GM19463 (cell line): ENCODE data around the gene UBN2.
"Not testable (repeated sequence)": the region's sequence is repeated elsewhere in the genome, so short reads cannot be mapped to it uniquely, and the experiment has no call there.

Source experiments
- ATAC-seq: cut with Tn5 transposase; IDR thresholded peaks from one replicate; pipeline ENCODE4 v1.9.1; 2021; ENCODE audit warnings: mild to moderate bottlenecking, moderate library complexity; ENCODE audit not compliant: unreplicated experiment

UBN2 gene

DNA sequence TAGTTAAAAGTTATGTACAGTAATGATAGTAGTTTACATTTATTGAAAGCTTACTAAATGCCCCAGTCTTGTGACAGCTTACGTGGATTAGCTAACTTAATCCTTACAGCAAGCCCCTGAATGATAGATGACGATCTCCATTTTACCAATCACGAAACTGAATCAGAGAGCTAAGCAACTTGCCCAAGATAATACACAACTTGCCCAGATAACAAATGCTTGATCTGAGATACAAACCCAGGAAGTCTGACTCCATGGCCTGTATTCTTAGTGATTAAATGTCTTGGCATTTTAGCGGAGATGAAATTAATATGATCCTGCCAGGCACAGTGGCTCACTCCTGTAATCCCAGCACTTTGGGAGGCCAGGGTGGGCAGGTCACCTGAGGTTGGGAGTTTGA is 63.2 kb downstream of the UBN2 start:
- no peak for ATAC-seq

DNA sequence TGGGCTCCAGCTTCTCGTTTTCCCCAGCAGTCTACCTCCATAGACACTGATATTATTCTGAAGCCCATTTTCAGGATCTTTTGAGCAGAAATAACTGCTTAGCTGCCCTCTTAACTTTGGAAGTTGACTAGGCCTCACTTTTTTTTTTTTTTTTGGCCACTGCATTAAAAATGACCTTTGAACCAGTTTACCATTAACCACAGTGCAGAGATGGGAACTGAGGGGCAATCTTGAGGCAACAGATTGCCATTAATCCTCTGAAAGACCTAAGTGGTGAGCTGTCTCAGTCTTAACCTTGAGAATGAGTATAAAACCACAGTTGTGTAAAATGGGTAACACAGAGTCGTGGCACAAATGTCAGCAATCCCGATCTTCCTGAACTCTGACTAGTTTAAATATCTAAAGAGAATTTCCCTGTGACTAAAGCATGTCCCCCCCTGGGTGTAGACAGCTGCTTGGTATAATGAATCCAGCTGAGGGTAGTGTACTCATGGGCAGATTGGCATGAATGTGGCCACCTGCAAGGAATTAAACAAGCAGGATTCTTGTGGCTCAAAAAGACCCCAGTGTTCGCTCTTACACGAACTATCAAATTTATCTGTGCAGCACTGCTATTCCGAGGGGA is 64.0 kb downstream of the UBN2 start:
- no peak for ATAC-seq

DNA sequence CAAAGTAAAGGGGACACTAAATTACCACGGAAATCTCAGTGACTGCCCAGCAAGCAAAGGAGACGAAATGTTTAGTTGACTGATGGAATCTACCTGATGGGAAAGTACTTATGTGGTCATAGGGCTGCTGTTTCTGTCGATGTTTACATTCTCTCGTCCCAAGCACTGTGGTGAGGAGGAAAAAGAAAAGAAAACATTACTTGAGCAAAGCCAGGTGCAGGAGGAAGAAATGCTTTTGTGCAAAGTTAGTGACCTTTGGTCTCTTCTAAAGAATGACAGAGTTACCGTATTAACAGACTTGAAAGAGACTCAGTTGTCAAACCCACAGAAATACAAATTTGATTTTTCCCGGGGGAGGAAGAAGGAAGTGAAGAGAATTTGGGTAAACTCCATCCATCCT is 66.8 kb downstream of the UBN2 start:
- ATAC-seq, result no peak

DNA sequence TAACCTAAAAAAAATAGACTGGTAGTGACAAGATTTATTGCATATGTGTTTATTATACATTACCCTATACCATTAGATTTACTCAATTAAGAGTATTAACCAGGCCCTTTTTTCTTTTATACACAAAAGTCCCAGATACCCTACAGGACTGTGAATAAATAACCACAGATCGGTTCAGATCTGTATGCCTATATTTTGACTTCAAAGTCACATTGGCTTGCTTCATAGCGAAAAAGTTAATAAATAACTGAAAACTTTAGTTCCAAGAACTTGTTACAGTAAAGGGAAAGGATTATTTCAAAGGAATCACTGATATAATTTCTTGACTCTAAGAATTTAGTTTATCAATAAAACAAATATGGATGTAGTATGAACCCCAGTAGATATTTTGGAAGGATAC is 68.3 kb downstream of the UBN2 start:
- no peak for ATAC-seq

DNA sequence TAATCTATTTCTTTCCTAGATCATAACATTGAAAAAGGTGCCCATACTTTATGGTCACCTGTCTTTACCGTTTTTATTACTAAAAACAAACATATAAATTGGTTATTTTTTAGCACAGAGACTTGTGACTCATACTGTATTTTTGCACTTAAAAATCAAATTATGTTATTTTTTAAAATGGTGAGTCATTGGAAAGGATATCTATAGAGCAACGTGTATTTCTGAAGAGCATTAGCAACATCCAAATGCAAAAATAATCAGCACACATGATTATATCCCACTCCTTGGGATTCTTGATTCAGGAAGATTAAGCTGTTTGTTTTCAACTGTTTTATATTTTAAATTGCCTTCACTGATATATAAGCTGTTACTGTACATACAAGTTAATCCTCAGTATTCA is 69.4 kb downstream of the UBN2 start:
- no peak for ATAC-seq

DNA sequence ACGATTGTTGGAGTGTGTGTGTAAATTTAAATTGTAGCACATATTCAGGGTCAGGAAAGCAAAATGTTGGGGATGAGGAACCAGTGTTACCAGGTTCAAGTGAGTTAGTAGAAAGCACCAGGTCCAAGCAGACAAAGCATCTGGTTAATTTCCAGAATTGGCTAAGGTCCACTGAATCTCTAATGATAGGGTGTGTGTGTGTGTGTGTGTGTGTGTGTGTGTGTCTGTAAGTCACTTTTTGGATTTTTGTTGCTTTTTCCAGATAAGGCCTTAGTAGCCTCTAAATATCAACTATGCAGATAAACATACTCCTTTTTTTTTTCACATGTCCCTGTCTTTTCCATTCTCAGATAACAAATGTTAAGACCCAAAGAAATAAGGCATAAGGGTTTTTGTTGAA is 73.5 kb downstream of the UBN2 start:
- no peak for ATAC-seq

DNA sequence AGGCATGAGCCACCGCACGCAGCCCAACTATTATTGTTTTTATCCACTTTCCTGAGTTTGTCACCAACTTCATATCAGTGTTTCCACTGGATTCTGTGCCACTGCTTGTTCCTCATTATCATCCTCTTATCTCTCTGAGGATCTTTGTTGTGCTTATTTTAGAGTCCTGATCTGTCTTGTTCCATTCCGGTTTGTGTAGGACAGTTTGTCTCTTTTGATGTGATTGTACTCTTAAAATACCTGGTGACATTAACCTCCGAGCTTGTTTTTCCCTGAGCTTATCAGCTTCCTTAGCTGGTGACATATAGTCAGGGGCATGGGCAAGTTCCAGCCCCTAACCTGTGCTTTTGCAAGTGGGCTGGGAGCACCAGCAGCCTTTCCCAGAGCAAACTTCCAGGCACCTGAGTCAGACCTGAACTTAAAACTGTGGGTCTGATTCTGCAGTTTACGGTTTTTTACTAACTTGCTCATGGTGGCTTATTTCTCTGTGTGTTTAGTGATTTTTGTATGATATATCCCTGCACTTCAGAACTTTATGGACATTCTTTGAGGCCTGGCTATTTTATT is 87.0 kb downstream of the UBN2 start:
- ATAC-seq, result no peak

DNA sequence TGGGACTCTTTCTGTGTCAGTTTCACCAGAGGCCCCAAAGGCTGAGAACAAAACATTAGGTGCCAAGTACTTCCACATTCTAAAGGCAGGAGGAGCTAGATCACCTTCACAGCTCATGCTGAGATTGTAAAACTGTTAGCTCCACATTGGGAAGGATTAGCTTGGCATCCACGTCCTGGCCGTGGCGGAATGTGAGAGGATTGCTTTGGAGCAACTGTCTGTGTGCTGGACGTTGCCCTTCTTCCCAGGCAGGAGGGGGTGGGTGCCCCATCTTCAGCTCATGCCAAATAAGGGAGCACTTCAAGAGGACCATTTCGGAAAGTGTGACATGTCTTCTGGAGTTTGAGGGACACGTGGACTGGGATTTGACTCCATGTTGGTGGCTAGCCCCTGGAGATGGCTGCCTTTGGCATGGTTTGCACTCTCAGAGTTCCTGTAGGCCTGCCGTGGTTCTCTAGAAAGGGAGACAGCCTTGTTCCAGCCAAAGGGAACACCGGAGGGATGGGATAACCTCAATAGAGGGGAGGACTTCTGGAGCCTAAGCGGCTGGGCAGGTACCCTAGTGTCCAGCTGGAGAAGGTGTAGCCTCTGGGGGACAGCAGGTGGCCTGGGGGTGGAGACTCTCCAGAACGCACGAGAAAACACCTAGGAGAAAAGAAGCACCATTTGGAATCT is 90.2 kb downstream of the UBN2 start:
- ATAC-seq, result no peak

DNA sequence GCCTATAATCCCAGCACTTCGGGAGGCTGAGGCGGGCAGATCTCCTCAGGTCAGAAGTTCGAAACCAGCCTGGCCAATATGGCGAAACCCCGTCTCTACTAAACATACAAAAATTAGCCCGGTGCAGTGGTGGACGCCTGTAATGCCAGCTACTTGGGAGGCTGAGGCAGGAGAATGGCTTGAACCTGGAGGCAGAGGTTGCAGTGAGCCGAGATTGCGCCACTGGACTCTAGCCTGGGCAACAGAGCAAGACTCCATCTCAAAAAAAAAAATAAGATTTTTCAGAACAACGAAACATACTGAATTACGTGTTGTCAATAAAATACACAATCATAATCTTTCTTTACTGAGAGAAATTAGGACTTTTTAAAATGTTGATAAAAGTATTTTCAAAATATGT is 93.7 kb downstream of the UBN2 start:
- not testable (repeated sequence) for ATAC-seq

DNA sequence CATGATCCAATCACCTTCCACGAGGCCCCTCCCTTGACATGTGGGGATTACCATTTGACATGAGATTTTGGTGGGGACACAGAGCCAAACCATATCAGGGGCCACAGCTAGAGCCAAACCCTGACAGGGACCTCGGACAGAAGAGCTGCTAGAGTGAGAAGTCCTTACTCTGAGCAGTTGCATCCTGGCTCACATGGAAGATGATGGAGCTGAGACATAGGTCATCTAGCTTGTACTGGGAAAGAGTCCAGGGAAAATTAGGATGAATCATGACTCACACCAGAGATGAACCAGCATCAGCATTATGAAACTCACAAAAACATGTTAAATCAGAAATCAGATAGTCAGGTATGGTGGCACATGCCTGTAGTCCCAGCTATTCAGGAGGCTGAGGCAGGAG is 97.3 kb downstream of the UBN2 start:
- no peak for ATAC-seq

DNA sequence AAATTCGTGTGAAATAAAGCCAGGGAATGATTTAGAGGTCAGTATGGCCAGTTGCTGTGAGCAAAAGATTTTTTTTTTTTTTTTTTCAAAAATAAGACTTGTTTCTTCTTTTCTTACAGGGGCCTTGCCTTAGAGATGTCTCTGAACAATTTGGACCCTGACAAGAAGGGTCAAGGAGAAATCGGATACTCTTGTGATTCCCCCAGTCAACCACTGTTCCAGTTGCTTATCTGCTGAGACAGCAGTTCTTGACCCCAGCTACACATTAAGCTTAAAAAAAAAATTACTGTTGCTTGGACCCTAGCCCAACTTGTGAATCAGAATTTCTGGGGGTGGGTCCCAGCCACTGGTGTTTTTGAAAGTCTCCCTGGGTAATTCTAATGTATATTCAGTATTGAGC is 98.1 kb downstream of the UBN2 start:
- no peak for ATAC-seq

DNA sequence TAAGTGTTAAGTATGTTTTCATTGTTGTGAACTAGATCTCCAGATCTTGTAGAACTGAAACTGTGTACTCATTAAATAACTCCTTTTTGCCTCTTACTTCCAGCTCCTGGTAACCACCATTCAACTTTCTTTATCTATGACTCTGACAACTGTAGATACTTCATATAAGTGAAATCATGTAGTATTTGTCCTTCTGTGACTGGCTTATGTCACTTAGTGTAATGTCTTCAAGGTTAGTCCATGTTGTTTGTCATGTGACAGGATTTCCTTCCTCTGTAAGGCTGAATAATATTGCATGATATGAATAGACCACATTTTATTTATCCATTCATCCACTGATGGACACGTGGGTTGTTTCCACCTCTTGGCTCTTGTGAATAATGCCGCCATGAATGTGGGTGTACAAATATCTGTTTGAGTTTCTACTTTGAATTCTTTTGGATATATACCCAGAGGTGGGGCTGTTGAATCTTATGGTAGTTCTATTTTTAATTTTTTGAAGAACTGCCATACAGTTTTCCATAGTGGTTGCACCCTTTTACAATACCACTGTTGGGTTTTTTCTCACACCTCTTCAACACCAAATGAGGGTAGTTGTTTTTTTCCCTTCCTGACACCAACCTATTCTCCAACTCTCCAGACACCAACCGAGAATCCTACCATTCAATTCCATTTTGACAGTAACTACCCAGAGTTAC is 99.4 kb downstream of the UBN2 start:
- ATAC-seq, result no peak

DNA sequence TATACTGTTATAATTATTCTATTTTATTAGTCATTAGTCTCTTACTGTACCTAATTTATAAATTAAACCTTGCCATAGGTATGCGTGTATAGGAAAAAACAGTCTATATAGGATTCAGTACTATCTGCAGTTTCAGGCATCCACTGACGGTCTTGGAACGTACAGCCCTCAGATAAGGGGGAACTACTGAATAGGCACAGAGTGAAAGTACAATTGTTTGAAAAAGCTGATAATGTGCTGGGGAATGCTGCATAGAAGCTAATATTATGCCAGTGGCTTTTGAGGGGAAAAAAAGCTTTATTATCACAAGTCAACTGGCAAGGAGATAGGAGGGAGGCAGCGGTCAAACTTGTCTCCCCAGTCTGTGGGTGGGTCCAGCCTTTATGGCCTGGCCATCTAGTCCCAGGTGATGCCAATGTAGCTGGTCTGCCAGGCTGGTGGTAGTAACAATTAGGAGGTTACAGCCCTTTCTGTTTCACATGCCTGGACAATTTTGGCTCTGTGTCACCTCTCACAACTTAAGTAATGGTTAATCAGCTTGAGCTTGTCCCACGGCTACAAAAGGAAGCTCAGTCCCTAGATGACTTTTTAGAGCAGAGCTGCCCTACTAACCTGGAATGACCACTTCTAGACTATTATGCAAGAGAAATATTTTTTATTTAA is 101.8 kb downstream of the UBN2 start:
- no peak for ATAC-seq

DNA sequence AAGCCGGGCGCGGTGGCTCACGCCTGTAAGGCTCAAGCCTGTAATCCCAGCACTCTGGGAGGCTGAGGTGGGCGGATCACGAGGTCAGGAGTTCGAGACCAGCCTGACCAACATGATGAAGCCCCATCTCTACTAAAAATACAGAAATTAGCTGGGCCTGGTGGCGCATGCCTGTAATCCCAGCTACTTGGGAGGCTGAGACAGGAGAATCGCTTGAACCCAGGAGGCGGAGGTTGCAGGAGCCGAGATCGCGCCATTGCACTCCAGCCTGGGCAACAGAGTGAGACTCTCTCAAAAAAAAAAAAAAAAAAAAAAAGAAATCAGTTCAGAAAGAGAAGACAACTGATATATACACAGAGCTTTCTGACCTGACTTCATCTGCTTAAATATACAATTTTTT is 102.4 kb downstream of the UBN2 start:
- not testable (repeated sequence) for ATAC-seq

DNA sequence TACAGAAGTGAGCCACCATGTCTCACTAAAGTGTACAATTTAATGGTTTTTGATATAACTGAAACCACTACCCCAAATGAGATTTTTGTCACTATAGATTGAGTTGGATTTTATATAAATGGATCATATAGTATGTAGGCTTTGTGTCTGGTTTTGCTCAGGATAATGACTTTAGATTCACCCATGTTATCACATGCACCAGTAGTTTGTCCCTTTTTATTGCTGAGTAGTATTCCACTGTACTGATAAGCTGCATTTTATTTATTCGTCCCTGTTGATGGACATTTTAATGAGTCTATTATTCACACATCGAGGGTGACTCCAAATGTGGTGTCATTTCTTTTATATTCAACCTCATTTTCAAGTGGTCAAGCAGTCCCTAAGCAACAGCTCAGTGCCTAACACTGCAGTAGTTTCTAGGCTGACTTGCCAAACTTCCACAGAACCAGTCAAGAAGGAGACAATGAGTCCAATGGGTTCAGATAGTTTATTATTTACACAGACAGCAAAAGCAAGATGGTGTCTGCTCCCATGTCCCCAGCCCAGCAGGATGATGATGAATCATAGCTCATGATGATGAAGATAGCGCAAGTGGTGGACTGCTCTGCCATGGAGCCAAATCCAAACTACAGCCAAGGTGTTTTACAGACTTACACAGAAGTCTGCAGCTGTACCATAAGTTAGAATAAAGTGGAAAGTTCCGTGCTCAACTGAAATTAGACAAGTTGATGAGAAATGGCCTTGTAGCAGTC is 103.5 kb downstream of the UBN2 start:
- ATAC-seq, result no peak

DNA sequence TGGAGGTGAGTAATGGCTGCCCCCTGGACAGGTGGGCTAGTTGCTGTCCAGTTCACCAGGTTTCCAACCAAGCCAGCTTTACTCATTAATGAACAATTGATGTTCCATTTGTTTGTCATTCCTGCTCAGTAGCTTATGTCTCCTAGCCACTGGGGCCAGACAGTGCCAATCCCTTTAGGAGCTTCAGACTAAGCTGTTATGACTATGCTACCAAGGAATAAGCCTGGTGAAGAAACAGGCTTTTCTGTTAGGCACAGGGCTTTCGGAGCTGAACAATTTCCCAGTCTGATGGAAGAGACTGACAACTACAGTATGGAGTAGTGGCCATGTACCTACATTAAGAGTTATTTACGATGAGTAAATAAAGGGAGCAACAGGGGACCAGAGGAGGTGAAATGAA is 108.0 kb downstream of the UBN2 start:
- no peak for ATAC-seq

DNA sequence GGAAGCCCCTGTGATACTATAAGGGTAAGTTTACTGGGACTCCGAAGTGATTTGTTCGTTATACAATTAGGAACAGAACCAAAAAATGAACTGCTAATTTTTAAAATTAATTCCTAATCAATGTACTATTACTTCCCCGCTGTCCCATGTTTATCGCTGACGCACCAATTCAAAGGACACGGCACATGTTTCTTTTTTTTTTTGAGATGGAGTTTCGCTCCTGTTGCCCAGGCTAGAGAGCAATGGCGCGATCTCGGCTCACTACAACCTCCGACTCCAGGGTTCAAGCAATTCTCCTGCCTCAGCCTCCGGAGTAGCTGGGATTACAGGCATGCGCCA is 108.6 kb downstream of the UBN2 start:
- no peak for ATAC-seq

DNA sequence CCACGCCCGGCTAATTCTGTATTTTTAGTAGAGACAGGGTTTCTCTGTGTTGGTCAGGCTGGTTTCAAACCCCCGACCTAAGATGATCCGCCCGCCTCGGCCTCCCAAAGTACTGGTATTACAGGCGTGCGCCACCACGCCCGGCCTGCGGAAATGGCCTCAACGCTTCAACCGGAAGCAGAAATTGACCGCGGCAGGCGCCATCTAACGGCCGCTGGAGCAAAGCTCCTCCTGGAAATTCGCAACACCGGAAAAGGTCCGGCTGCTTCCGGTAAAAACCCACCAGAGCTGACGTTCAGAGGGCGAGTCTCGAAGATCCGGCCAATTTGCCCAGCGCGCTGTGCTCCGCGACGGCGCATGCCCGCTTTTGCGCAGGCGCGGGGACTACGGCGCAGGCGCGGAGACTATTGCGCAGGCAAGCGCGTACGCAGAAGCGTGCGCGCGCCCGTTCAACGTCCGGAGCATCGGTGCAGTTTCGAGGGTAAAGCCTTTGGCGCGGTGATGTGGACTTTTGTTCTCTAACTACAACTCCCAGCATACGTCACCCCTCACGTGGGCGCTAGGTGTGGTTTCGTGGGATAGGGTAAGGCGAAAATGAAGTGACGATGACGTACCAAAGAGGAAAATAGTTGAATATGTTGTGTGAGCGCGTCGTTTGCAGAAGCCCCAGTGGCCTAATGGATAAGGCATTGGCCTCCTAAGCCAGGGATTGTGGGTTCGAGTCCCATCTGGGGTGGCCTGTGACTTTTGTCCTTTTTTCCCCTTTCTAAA is 109.2 kb downstream of the UBN2 start:
- peak; percentile 74 for ATAC-seq

DNA sequence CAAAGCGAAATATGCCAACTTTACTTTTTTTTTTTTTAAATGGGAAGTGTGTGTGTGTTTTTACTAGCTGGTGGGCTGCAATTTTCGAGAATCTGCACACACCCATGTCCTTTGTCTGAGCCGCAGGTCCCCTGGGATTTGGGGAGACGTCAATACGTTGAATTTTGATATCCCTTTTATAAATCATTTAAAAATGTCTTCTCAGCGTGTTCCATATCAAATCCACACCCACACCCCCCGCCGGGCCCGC is 109.7 kb downstream of the UBN2 start:
- ATAC-seq, result no peak

DNA sequence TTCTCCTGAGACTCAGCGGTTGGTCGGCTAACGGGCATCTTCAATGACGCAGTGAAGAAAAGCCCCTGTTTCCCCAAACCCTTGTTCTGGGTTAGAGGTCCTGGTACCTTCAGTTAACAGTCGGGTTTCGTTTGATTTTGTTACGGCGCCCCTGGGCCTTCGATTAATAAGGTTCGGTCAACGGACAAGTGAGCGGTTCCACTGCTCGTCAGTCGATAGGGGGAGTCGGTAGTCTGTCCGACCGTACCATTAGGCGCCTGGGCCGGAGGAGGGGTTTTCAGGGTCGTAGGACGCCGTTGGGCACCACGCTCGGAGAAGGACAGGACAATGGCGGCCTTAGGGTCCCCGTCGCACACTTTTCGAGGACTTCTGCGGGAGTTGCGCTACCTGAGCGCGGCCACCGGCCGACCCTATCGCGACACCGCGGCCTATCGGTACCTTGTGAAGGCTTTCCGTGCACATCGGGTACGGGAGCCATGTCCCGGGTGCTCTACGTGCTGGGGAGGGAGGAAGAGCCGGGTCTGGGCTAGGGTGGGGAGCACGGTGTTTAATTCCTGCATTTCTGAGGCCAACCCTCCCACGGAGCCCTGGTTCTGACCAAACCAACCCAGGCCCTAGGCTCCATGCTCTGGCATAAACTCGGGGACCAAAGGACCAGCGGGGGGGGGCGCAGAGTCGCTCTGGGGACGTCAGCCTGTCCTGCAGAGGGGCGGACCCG is 110.2 kb downstream of the UBN2 start, which contains the start of gene FMC1:
FMC1 (plus strand) TSS at position 280 of the 718 bp plus-strand sequence; CDS start at position 328, 48 bp downstream.
- ATAC-seq, result peak; percentile 45
